H9 (cell line): ENCODE measurements around the gene ZNF629. TPM values are rescaled to one million over a fixed set of nuclear protein-coding genes. Genes with fewer than 3 reads are reported as not detected.

Experiments used
- DNase-seq: peaks from one replicate; pipeline ENCODE4 v3.0.0-alpha.2; 2017
- H2AFZ ChIP-seq: one replicate; pipeline ENCODE4 v1.6.1; 2013; ENCODE audit warnings: mild to moderate bottlenecking, low read length, control low read depth, moderate library complexity
- H2AK5ac ChIP-seq: 2 replicates; pipeline ENCODE4 v1.6.1; 2013; ENCODE audit warnings: low read length, control low read depth, mixed read lengths; ENCODE audit not compliant: insufficient read length
- H2BK120ac ChIP-seq: one replicate; pipeline ENCODE4 v1.6.1; 2013; ENCODE audit warnings: low read depth, mild to moderate bottlenecking, low read length, control low read depth, inconsistent platforms; ENCODE audit not compliant: poor library complexity, severe bottlenecking
- H2BK12ac ChIP-seq: 2 replicates; pipeline ENCODE4 v1.6.1; 2013; ENCODE audit warnings: low read length, control low read depth, mixed read lengths, low read depth; ENCODE audit not compliant: insufficient read length
- H2BK15ac ChIP-seq: 2 replicates; pipeline ENCODE4 v1.6.1; 2013; ENCODE audit warnings: low read depth, low read length, control low read depth
- H2BK20ac ChIP-seq: one replicate; pipeline ENCODE4 v1.6.1; 2013; ENCODE audit warnings: low read depth, mild to moderate bottlenecking, low read length, control low read depth, inconsistent platforms; ENCODE audit not compliant: poor library complexity, severe bottlenecking
- H2BK5ac ChIP-seq: 2 replicates; pipeline ENCODE4 v1.6.1; 2013; ENCODE audit warnings: low read length, control low read depth, mixed read lengths; ENCODE audit not compliant: insufficient read length
- H3K14ac ChIP-seq: 2 replicates; pipeline ENCODE4 v1.6.1; 2013; ENCODE audit warnings: low read length, control low read depth; ENCODE audit not compliant: insufficient read depth
- H3K18ac ChIP-seq: 2 replicates; pipeline ENCODE4 v1.6.1; 2013; ENCODE audit warnings: low read depth, mild to moderate bottlenecking, mixed read lengths, low read length, control low read depth; ENCODE audit not compliant: insufficient read length
- H3K23ac ChIP-seq: 2 replicates; pipeline ENCODE4 v1.6.1; 2013; ENCODE audit warnings: low read length, control low read depth, mixed read lengths, low read depth; ENCODE audit not compliant: insufficient read length
- H3K23me2 ChIP-seq: 2 replicates; pipeline ENCODE4 v1.6.1; 2013; ENCODE audit warnings: low read depth, mild to moderate bottlenecking, mixed read lengths, low read length, control low read depth; ENCODE audit not compliant: insufficient read length, poor library complexity, severe bottlenecking
- H3K27ac ChIP-seq: 2 replicates; pipeline ENCODE4 v1.5.1; 2013; ENCODE audit warnings: low read length, control low read depth, mixed read lengths, low read depth; ENCODE audit not compliant: insufficient read length
- H3K27me3 ChIP-seq: 2 replicates; pipeline ENCODE4 v1.6.1; 2013; ENCODE audit warnings: low read length, control low read depth, inconsistent platforms; ENCODE audit not compliant: insufficient read depth
- H3K4ac ChIP-seq: 2 replicates; pipeline ENCODE4 v1.6.1; 2013; ENCODE audit warnings: low read depth, mild to moderate bottlenecking, control low read depth, inconsistent platforms, low read length, moderate library complexity
- H3K4me1 ChIP-seq: 2 replicates; pipeline ENCODE4 v1.6.1; 2013; ENCODE audit warnings: low read length, control low read depth, inconsistent platforms; ENCODE audit not compliant: insufficient read depth
- H3K4me2 ChIP-seq: 2 replicates; pipeline ENCODE4 v1.6.1; 2013; ENCODE audit warnings: low read length, control low read depth, mixed read lengths; ENCODE audit not compliant: insufficient read length, insufficient read depth
- H3K56ac ChIP-seq: 2 replicates; pipeline ENCODE4 v1.6.1; 2013; ENCODE audit warnings: low read depth, mild to moderate bottlenecking, mixed read lengths, low read length, control low read depth; ENCODE audit not compliant: insufficient read length
- H3K79me1 ChIP-seq: 2 replicates; pipeline ENCODE4 v1.6.1; 2013; ENCODE audit warnings: low read depth, mild to moderate bottlenecking, moderate library complexity, low read length, control low read depth, inconsistent platforms; ENCODE audit not compliant: insufficient read depth, poor library complexity, severe bottlenecking
- H3K79me2 ChIP-seq: 2 replicates; pipeline ENCODE4 v1.6.1; 2013; ENCODE audit warnings: low read length, control low read depth, inconsistent platforms; ENCODE audit not compliant: insufficient read depth
- H3K9ac ChIP-seq: 2 replicates; pipeline ENCODE4 v1.6.1; 2013; ENCODE audit warnings: low read length, control low read depth, mixed read lengths; ENCODE audit not compliant: insufficient read length; ENCODE audit errors: extremely low read depth
- H3K9me3 ChIP-seq: one replicate; pipeline ENCODE4 v1.6.1; 2013; ENCODE audit warnings: low read depth, low read length, inconsistent platforms; ENCODE audit not compliant: control insufficient read depth
- H3T11ph ChIP-seq: one replicate; pipeline ENCODE4 v1.6.1; 2013; ENCODE audit warnings: mild to moderate bottlenecking, low read length, control low read depth, inconsistent platforms
- H4K20me1 ChIP-seq: one replicate; pipeline ENCODE4 v1.6.1; 2013; ENCODE audit not compliant: control insufficient read depth, insufficient read length, insufficient read depth
- H4K5ac ChIP-seq: 2 replicates; pipeline ENCODE4 v1.6.1; 2013; ENCODE audit warnings: low read depth, mild to moderate bottlenecking, mixed read lengths, low read length, control low read depth; ENCODE audit not compliant: insufficient read length
- H4K8ac ChIP-seq: replicated peaks from 2 replicates; pipeline ENCODE4 v1.6.1; 2013; ENCODE audit warnings: low read length, control low read depth, mixed read lengths, low read depth; ENCODE audit not compliant: insufficient read length
- H4K91ac ChIP-seq: 2 replicates; pipeline ENCODE4 v1.6.1; 2013; ENCODE audit warnings: low read depth, mild to moderate bottlenecking, moderate library complexity, mixed read lengths, low read length, control low read depth; ENCODE audit not compliant: insufficient read length
- H3K27ac Mint-ChIP-seq, 3 experiments: 2 replicates in 2 of 3; 3 replicates in 1 of 3; pipeline ENCODE4 v1.8.0; 2020 to 2021; ENCODE audit warnings: mixed read lengths in 3 of 3, mild to moderate bottlenecking in 1 of 3, moderate library complexity in 1 of 3
- H3K27me3 Mint-ChIP-seq: 2 replicates; pipeline ENCODE4 v1.8.0; 2021; ENCODE audit warnings: low read depth, mild to moderate bottlenecking, moderate library complexity, mixed read lengths
- H3K36me3 Mint-ChIP-seq, 3 experiments: 2 replicates in 2 of 3; 3 replicates in 1 of 3; pipeline ENCODE4 v1.8.0; 2020 to 2021; ENCODE audit warnings: low read depth in 3 of 3, mixed read lengths in 3 of 3; ENCODE audit not compliant: insufficient read depth in 1 of 3
- H3K4me1 Mint-ChIP-seq, 2 experiments: 2 replicates each; pipeline ENCODE4 v1.8.0; 2020; ENCODE audit warnings: mixed read lengths in 2 of 2
- H3K4me3 Mint-ChIP-seq, 2 experiments: 2 replicates in 1 of 2; 3 replicates in 1 of 2; pipeline ENCODE4 v1.8.0; 2020 to 2021; ENCODE audit warnings: mild to moderate bottlenecking in 2 of 2, mixed read lengths in 2 of 2, moderate library complexity in 1 of 2
- H3K9me3 Mint-ChIP-seq, 2 experiments: 2 replicates in 1 of 2; 3 replicates in 1 of 2; pipeline ENCODE4 v1.8.0; 2020; ENCODE audit warnings: mild to moderate bottlenecking in 2 of 2, mixed read lengths in 2 of 2, moderate library complexity in 1 of 2
- WGBS: extraction: QIAGEN DNeasy Blood & Tissue Kit; methylation state at CpG from one replicate; pipeline ENCODE4 v1.1.7; 2013; ENCODE audit warnings: missing lambda C conversion rate, low lambda C conversion rate, mixed read lengths; ENCODE audit not compliant: insufficient read length; ENCODE audit errors: extremely low coverage; 5-methylcytosine and 5-hydroxymethylcytosine counted together
- total RNA-seq: library from RNA; stranded (reverse); gene quantifications from 2 replicates; pipeline ENCODE4 v1.2.1, GENCODE V29; 2021
- TF ChIP-seq, protein P1 (sequence below): fragments of 200-600 bp; sonication (generic); conservative IDR thresholded peaks from 3 replicates; pipeline ENCODE4 v1.8.0; 2021; ENCODE audit warnings: antibody characterized with exemption, mild to moderate bottlenecking

Gene ZNF629
- total RNA-seq, 1 experiment from 2014 or later: 20.0 TPM

DNA sequence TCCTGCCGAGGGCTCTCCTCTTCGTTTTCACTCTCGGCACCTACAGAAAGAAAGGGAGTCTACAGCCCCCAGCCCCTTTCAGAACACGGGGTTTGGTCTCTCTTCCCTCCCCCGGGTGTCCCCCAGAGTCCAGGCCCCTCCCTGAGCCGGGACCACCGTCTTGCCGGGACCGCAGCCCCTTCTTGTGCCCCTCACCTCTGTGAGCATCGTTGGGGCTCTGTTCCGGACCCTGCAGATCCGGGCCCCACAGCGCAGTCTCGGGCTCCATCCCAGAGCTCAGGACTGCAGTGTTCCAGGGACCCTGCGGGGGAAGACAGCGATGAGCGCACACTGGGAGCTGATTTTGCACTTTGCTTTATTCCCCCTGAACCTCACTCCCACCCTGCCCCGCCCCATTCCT is 2.8 kb downstream of the ZNF629 start:
- Histone ChIP-seq H3K4ac (no peak overlapping the region), H2BK120ac (no peak overlapping the region), H2BK20ac (no peak overlapping the region), H4K91ac (no peak overlapping the region), H3K27ac (no peak overlapping the region), H3K4me2 (no peak overlapping the region), H3K4me1 (no peaks in the 10 kb centered on the region), H3K23ac (no peak overlapping the region), H2BK12ac (no peak overlapping the region), H3T11ph (no peak overlapping the region), H4K20me1 (peaks cover 3% of the 10 kb centered on the region), H4K5ac (no peak overlapping the region), H4K8ac (no peak overlapping the region), H2BK5ac (no peak overlapping the region), H3K18ac (no peak overlapping the region), H2AFZ (no peak overlapping the region), H3K23me2 (peaks cover 12% of the 10 kb centered on the region), H3K9me3 (no peaks in the 10 kb centered on the region), H3K14ac (no peak overlapping the region), H3K27me3 (no peaks in the 10 kb centered on the region), H3K9ac (no peak overlapping the region), H2BK15ac (no peak overlapping the region), H3K79me2 (peaks cover 3% of the 10 kb centered on the region; the same call in 1 of the 2 replicates), H2AK5ac (no peak overlapping the region), H3K79me1 (peaks cover 5% of the 10 kb centered on the region), H3K56ac (no peak overlapping the region)
- no peak for DNase-seq
- Mint-ChIP-seq H3K4me1 (peaks cover 12 to 22% of the 10 kb centered on the region in 2 experiments), H3K36me3 (peaks cover 14 to 36% (median 26%) of the 10 kb centered on the region in 3 experiments; a peak in 6 of 7 replicates), H3K27me3 (peaks cover 1% of the 10 kb centered on the region), H3K4me3 (peak overlapping the region in 1 of 2 experiments; percentile 91; a peak in 2 of 5 replicates), H3K27ac (no peak overlapping the region), H3K9me3 (no peaks in the 10 kb centered on the region)
- no CpG with 5 or more reads among the region's 18 CpGs for WGBS
- TF ChIP-seq, protein P1, sequence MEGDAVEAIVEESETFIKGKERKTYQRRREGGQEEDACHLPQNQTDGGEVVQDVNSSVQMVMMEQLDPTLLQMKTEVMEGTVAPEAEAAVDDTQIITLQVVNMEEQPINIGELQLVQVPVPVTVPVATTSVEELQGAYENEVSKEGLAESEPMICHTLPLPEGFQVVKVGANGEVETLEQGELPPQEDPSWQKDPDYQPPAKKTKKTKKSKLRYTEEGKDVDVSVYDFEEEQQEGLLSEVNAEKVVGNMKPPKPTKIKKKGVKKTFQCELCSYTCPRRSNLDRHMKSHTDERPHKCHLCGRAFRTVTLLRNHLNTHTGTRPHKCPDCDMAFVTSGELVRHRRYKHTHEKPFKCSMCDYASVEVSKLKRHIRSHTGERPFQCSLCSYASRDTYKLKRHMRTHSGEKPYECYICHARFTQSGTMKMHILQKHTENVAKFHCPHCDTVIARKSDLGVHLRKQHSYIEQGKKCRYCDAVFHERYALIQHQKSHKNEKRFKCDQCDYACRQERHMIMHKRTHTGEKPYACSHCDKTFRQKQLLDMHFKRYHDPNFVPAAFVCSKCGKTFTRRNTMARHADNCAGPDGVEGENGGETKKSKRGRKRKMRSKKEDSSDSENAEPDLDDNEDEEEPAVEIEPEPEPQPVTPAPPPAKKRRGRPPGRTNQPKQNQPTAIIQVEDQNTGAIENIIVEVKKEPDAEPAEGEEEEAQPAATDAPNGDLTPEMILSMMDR: no peak
